SKM-1 treated with dmso at 0.1 percent for 144 hours (cell line): Measurements from ENCODE around the gene CRB1.

Source experiments
- DNase-seq: peaks from one replicate; lab custom pipeline; 2025; ENCODE audit not compliant: unreplicated experiment; lab: John Stamatoyannopoulos, UW

The CRB1 gene

DNA sequence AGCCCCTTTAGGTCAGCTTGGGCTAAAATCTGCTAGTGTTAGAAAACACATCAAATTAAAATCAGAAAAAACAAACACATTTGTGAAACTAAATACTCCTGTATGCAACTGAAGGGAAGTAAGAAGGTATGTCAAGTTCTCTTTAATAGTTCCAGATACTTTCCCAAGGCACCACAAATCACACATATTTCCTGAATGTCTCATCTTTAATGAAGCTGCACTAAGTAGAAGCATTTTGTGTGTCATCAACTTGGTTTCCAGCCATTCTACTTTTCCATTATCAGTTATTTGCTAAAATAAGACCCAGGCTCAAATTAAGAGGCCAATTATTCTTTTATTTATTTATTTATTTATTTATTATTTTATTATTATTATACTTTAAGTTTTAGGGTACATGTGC, 34.7 kb downstream of the CRB1 start:
- DNase-seq: no peak

DNA sequence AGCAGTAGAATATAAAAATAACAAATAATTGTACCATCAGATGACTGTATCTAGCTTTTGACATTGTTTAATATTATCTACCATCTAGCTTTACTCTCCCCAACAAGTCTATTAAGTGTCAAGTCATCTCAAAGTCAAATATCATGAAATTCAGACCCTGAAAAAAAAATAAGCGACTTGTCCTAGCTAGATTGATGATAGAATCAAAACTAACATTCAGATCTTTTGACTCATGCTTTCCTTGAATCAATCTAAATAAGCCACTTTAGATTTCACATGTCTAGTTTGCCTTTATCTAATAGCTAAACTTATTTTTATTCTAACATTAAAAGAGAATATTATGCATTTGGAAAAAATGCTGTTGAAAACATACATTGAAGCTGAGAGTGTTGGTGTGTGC, 35.4 kb downstream of the CRB1 start:
- DNase-seq: no peak

DNA sequence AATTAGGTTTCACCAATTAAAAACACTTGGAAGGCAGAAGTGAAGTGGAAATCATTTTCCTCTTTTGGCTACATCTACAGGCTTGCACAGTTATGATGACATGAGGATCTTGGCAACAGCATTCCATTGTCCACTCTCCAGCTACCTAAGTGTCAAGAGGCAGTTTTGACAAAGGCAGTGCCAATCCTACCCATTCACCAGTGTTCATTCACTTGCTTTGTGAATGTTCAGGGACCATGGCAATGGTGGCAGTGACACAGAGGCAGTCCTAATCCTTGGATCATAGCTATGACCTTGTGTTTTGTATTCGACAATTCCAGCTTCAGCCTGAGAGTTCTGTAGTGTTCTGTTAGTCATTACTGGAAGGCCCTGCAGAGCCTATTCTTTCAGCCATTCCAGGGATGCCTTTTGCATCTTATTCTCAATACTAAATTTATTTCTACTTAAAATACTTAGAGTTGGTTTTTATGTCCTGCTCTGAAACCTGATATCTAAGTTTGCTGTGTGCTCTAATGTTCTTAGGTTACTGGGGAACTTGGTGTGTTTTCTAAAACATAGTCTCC, 36.7 kb downstream of the CRB1 start:
- no peak for DNase-seq

DNA sequence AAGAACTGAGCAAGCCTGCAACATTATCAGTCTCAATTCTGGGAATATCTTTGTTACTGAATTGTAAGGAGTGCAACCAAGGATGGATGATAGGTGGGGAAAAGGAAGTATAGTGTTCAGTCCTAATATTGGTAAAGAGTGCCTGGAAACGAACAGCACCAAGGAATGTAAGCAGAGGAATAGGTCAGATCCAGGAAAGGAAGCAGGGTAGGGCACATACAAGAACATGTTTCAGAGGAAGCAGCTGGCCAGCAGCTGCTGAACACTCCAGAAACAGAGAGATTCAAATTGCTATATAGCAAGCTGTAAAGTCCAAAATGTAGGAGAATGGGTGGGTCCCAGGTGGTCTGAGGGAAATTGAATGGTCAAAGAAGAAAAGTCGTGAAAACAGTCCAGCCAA, 37.9 kb downstream of the CRB1 start:
- no peak for DNase-seq

DNA sequence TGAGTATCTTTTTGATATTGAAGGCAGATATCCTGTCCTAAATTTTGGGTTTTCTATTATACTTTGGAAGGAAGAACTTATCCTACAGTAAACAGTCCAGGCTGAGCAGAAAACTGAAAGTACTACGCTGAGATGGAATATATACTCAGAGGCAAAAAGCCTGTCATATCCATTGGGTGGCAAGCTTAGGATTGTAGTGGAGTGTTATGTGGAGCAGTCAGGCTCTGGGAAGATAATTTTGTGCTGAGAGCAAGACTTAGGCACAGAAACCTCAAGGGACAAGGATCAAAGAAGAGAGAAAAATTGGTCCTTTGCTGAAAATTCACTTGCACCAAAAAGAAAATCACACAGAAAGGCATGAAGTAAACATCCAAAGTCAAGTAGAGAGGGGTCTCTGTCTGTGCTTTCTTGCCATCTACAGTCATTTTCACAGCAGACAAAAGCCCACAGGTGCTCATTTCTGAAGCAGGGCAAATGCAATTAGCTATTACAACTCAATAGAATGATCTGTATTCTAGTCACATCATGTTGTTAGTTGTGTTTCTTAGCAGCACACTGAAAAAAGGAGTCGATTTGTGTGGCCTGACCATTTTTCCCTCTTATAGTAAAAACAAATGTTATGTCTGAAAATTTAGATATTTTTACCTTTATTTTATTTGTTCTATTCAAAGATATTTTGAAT, 38.5 kb downstream of the CRB1 start:
- no peak for DNase-seq

DNA sequence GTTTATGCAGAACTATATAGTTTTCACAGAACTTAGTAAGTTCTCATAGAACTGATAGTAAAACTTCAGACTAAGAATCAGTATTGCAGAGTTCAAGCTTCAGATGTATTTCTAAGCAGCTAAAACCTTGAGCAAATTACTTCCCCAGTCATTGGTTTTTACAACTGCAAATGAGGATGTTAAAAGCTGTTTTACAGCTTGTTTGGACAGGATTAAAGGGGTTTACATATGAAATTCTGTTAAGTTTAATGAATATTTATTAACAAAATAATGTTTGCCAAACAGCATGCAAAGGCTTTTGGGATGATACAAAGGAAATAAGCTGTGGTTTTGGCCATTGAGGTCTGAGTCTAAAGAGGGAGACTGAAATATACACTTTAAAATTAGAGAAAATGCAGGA, 39.1 kb downstream of the CRB1 start:
- no peak for DNase-seq

DNA sequence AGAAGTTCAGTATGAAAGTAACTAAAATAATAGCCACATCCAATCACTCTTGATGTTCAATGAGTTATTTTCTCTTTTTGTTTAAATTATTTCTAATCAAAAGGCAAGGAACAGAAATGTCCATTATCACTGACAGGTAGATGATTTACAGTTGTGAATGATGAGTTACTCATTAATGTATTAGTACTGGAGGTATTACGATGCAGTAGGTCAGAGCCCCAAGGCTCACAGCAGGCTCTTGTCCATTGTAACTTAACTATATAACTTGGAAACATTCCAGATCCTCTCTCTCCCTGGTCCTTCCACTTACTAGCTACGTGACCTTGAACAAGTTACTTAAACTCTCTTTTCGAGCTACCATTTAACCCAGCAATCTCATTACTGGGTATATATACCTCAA, 39.5 kb downstream of the CRB1 start:
- DNase-seq: no peak

DNA sequence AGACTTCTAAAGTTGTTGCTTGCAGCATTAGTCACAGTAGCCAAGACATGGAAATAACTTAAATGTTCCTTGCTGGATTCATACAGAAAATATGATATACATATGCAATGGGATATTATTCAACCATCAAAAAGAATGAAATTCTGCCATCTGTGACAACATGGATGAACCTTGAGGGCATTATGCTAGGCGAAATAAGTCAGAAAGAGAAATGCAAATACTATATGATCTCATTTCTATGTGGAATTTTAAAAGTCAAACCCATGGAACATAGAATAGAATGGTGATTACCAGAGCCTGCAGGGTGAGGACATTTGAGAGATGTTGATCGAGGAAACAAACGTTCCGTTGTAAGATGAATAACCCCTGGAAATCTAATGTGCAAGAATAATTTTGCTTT, 43.0 kb downstream of the CRB1 start:
- DNase-seq: no peak

DNA sequence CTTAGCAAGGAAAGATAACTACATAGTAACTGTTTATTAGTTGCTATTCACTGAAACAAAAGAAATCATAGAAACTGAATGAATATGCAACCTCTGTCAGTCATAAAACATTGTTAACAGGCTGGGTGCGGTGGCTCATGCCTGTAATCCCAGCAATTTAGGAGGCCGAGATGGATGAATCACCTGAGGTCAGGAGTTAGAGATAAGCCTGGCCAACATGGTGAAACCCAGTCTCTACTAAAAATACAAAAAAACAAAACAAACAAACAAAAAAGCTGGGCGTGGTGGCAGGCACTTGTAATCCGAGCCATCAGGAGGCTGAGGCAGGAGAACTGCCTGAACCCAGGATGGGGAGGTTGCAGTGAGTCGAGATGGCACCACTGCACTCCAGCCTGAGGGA, 44.1 kb downstream of the CRB1 start:
- DNase-seq: no peak

DNA sequence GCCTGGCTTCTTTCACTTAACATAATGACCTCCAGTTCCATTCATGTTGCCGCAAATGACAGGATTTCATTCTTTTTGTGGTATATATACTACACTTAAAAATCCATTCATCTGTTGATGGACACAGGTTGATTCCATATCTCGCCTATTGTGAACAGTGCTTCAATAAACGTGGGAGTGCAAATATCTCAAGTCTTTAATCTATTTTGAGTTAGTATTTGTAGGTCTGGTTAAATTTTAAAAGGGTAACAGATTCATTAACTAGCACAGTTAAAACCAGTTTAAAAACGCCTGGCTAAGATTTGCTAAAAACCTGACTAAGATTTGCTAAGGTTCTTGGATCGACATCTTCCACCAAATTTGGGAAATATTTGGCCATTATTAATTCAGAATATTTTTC, 45.7 kb downstream of the CRB1 start:
- DNase-seq: no peak

DNA sequence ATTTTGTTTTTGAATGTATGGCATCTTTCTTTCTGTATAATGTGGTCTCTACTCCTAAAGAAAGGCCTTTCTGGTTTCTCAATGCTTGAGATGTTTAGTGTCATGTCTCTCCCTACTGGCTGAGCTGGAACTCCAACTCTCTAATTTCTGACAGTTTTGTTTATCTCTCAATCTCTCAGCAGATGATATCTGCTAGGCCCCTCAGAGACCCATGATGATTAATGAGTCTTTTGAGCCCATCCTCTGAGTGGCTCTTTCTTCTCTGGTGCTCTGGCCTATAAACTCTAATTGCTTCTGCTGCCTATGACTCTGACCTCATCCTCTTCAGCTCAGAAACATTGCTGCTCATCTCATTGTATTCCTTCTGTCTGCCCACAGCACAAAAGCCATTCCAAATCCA, 46.6 kb downstream of the CRB1 start:
- no peak for DNase-seq

DNA sequence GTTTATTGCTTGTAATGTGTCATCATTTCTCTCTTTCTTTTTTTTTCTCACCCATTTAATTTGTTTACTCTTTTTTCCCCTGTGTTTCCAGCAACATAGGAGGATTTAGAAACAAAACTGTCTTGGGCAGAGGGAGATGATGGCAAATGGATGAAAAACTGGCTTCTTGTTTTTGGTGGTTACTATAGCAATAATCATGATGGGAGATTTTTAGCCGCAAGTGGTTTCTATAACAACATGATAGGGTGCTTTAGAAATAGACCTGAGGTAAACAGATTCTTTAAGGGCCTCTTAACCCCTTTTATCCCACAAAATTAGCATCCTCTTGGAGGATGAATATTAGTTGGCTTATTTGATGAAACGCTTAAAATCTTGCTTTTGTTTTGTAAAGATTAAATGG, 51.6 kb downstream of the CRB1 start:
- no peak for DNase-seq

DNA sequence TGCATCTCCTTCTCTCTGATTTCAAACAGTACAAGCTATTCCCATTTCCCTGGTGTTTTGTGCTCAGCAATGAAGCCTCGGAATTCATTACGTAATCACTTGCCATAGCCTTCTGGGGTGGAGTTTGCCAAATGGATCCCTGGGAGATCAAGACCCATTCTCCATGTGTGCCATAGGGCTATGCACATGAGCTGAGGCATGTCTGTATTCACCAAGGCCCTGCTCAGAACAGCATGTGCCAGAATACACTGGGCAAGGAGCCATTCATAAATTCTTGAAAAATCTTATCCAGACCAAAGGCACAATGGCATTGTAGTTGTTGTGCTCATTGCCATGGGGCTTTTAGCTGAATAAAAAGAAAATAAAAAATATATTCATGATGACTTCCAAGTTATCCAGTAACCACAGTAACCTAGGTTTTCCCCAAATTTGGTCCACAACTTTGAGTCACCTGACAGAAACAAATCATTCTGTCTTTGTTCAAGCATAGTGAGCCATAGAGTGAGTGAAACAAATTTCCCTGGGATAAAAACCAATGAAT, 53.0 kb downstream of the CRB1 start:
- no peak for DNase-seq

DNA sequence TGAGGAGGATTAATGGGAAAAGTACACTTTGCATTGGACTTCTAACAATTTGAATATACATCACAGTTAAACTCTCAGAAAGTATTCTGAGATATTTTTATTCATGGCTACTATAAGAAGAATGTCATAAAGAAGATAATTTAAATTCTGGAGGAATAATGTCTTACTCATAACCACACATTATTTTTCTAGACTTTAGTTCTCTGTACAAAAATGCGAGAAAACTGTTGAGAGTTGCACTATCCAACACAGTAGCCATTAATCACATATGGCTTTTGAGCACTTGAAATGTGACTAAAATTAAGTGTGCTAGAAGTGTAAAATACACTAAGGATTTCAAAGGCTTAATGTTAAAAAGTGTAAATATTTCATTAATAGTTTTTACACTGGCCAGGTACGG, 53.8 kb downstream of the CRB1 start:
- no peak for DNase-seq

DNA sequence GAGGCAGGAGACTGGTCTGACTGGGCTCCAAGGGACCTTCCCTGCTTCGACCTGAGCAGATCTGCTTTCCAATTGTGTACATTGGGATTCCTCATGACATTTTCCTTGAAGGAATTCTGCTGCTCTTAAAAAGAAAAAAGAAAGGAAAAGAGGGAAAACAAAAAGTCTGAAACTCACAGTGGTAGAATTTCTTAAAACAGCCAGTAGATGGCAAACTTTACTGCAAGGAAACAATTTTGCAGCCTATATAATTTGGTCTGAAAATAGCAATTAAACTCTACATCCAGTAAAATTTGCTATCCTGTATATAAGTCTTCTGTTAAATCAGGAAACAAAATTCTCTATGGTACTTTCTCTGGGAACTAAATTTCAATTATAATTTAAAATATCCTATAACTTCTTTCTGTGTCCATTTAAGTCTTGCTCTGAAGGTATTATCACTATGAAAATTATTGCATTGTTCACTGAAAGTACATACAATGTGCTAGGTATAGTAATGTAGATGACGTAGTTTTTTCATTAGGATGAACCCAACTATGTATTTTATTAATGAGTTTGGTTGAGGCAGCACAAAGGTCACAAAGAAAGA, 59.8 kb downstream of the CRB1 start:
- DNase-seq: peak; percentile 41

DNA sequence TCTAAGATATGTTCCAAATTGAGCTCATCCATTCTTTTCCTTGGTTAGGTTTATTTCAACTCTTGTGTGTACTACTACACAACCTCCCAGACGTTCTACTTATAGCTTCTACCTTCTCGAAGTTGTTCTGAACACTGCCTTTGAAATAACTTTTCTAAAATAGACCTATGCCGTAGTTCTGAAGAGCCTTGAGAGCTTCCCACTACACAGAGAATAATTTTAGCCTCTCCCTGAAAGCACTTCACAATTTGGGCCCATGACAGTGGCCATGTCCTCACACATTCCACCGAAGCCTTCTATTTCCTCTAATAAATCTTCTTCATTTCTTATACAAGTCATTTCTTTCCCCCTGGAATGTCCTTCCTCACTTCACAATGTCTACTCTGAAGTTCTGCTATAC, 62.2 kb downstream of the CRB1 start:
- no peak for DNase-seq

DNA sequence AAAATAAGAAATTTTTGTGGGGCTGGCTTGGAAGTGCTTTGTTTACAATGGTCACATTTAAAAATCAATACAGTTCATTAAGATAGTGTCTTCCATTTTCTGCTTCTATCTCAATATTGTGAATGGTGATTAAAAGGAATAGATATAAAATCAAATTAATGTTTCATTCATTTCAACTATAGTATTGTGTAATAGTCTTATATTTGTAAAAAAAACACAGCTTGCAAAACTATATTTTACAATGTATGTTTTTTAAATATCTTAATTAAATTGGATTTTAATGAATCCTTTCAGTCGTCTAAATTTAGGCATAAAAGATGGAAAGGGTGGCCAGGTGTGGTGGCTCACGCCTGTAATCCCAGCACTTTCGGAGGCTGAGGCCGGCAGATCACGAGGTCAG, 63.5 kb downstream of the CRB1 start:
- DNase-seq: no peak

DNA sequence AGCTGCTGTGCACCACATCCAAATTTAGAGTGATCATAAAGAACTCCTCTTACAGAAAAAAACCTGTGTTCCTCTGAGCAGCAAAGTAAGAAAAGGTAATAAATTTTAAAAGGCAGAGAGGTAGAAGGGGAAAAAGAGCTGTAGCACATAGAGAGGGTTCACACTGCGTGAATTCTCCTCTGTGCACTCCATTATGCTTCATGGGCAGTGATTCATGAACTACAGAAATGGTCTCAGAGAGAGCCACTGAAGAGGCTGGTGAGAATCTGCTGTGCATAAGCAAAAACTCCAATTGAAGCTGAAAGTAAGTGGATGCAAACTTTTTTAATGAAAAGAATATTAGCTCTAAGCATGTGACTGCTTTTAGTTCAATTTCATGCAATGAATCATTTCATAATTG, 65.0 kb downstream of the CRB1 start:
- no peak for DNase-seq

DNA sequence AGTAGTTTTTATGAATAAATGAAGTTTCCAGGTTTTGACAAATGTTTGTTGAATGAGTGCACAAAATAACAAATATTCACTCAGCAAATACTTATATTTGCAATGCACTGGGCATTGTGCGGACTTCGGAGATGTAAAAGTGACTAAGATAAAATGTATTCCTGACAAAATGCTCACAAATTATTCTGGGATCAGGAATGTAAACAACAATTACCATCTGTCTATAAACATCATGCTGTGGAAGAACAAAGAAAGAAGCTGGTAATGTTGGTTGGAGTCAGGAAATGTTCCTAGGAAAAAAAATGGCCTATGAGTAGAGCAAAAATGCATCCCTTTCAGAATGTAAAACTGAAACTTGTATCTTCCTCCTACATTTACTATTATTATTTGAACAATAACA, 68.5 kb downstream of the CRB1 start:
- no peak for DNase-seq

DNA sequence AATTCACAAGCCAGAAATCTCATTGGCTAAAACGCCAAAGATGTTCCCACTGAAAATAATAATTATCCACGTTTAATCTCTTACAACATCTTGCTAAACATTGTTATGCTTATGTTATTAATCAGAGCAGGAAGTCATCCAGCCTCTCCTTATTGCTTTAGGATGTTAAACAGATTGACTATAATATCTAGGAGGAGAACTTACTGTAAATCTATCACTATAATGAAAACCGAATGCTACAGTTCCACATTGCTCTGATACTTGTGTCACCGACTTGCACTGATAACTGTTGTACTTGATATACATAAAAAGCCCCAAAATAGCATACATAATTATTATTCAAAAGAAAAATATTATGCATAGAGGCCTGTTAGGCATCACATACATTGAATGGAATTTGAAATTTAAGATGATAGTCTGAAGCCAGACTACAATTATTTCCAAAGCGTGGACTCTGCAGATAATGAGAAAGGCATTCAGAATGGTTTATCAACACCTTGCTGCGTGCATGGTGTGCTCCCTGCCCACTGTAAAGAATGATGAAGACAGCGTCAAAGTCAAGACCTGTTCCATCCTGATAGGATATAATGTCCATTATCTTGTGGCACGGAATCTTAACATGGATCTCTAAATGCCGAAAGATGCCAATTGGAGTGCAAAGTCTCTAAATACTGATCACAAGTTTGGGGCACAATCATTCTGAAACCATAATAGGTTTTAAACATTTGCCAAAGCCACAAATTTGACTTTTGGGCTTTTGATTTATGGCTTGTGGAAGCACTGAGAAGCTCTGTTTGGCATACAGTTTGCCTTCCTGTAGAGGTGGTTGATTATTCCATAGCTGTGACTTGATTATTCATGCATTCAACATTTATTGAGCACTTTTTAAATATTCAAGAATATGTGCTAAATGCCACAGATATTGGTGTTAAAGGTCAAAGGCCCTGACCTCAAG, 71.3 kb downstream of the CRB1 start:
- no peak for DNase-seq

DNA sequence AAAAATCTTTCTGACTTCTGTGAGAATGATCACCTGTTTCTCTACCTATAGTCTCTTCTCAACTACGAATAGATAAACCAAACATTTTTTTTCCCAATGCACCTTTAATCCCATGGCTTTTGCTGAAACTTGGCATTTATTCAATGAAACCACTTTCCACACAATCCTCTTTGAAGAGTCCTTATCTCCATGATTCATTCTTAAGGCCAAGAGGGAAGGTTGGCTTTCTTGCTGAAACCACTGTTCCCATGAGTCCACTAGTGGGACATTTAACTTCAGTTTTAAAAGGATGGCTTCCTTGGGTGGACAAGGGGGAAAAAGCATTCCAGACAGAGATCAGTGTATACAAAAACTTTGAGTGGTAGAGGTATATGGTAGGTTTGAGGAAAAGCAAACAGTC, 73.6 kb downstream of the CRB1 start:
- DNase-seq: no peak
